ENCODE data around the gene FICD. TPM values are rescaled to one million over a fixed set of nuclear protein-coding genes. Genes with fewer than 3 reads are reported as not detected.
A peak's percentile ranks its signal among the peaks of the same experiment; 100 is the strongest.

The FICD gene
- total and polyA plus RNA-seq, 9 of the 15 experiments (the other 6 are each of a cell fraction or from before 2014, with no cell fraction given) = 0.88 to 4.5 (median 1.9) TPM

DNA sequence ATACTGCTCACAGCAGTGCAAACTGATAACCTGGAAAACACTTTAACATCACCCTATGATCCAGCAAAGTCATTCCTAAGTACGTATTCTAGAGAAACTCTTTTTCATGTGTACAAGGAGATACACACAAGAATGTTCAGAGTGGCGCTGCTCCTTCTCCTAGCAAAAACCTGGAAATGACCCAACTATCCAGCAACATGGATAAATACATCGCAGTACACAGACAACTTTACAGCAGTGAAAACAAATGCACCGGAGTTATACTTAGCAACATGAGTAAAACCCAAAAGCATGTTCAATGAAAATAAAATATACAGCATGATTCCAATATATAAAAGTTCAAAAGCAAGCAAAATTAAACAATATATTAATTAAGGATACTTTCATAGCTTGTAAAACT, 27.2 kb downstream of the FICD start:
- H2AFZ ChIP-seq (ENCODE audit: low read depth, low read length) = no peak overlapping the region
- DNase-seq (ENCODE audit: extremely low read depth in 1 of 4, low spot score in 3 of 4) (no peak), FAIRE-seq (peak; percentile 35), ATAC-seq (no peak)
- BruUV-seq (replicated peaks) = no TSS peak
- no peak overlapping the region for H3K9ac ChIP-seq (ENCODE audit: insufficient read depth in 1 of 2, low read depth in 2 of 2, low read length in 2 of 2)
- intact Hi-C loops (cut with micrococcal nuclease) (no loop called here), in situ Hi-C loops (cut with MboI) (no loop called here)
- peaks cover 61% of the 10 kb centered on the region for H3K79me2 ChIP-seq (ENCODE audit: control insufficient read depth, insufficient read depth, low read length)
- TF ChIP-seq ZNF133 (CRISPR knock-in tag; IDR thresholded peaks at IDR 0.05) (no peak), MYNN (IDR thresholded peaks at IDR 0.05) (no peak), MYNN (CRISPR knock-in tag; IDR thresholded peaks at IDR 0.05) (no peak), POLR3G (IDR thresholded peaks at IDR 0.05; ENCODE audit: extremely low read depth, insufficient read length, insufficient replicate concordance) (no peak), KLF10 (CRISPR knock-in tag; IDR thresholded peaks at IDR 0.05) (no peak), YBX1 (IDR thresholded peaks at IDR 0.05) (no peak), TAF1 (IDR thresholded peaks at IDR 0.05; ENCODE audit: control insufficient read depth, extremely low read depth, insufficient read depth, low read length, severe bottlenecking) (no peak), CBX2 (IDR thresholded peaks at IDR 0.05; ENCODE audit: insufficient read depth, low read length, poor library complexity, severe bottlenecking) (no peak), ZNF134 (CRISPR knock-in tag; conservative IDR thresholded peaks at IDR 0.05) (no peak), FOXP1 (CRISPR knock-in tag; IDR thresholded peaks at IDR 0.05) (no peak), BRF1 (IDR thresholded peaks at IDR 0.05; ENCODE audit: borderline replicate concordance, extremely low read depth, insufficient read length) (no peak), ZNF707 (CRISPR knock-in tag; conservative IDR thresholded peaks at IDR 0.05) (no peak), ASH1L (IDR thresholded peaks at IDR 0.05; ENCODE audit: borderline replicate concordance, low read depth, partially characterized antibody) (no peak), XRCC3 (IDR thresholded peaks at IDR 0.05) (no peak), CBFB (CRISPR knock-in tag; IDR thresholded peaks at IDR 0.05) (no peak), NR3C1 (CRISPR knock-in tag; IDR thresholded peaks at IDR 0.05) (no peak), CC2D1A (IDR thresholded peaks at IDR 0.05) (no peak)
- TF ChIP-seq, protein P1, sequence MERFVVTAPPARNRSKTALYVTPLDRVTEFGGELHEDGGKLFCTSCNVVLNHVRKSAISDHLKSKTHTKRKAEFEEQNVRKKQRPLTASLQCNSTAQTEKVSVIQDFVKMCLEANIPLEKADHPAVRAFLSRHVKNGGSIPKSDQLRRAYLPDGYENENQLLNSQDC (CRISPR knock-in tag; IDR thresholded peaks at IDR 0.05) = no peak
- TF ChIP-seq, protein P2, sequence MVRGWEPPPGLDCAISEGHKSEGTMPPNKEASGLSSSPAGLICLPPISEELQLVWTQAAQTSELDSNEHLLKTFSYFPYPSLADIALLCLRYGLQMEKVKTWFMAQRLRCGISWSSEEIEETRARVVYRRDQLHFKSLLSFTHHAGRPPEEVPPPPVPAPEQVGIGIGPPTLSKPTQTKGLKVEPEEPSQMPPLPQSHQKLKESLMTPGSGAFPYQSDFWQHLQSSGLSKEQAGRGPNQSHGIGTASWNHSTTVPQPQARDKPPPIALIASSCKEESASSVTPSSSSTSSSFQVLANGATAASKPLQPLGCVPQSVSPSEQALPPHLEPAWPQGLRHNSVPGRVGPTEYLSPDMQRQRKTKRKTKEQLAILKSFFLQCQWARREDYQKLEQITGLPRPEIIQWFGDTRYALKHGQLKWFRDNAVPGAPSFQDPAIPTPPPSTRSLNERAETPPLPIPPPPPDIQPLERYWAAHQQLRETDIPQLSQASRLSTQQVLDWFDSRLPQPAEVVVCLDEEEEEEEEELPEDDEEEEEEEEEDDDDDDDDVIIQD (CRISPR knock-in tag; IDR thresholded peaks at IDR 0.05) = no peak
- TF ChIP-seq, protein P3, sequence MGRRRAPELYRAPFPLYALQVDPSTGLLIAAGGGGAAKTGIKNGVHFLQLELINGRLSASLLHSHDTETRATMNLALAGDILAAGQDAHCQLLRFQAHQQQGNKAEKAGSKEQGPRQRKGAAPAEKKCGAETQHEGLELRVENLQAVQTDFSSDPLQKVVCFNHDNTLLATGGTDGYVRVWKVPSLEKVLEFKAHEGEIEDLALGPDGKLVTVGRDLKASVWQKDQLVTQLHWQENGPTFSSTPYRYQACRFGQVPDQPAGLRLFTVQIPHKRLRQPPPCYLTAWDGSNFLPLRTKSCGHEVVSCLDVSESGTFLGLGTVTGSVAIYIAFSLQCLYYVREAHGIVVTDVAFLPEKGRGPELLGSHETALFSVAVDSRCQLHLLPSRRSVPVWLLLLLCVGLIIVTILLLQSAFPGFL (CRISPR knock-in tag; IDR thresholded peaks at IDR 0.05) = no peak
- TF ChIP-seq, protein P4, sequence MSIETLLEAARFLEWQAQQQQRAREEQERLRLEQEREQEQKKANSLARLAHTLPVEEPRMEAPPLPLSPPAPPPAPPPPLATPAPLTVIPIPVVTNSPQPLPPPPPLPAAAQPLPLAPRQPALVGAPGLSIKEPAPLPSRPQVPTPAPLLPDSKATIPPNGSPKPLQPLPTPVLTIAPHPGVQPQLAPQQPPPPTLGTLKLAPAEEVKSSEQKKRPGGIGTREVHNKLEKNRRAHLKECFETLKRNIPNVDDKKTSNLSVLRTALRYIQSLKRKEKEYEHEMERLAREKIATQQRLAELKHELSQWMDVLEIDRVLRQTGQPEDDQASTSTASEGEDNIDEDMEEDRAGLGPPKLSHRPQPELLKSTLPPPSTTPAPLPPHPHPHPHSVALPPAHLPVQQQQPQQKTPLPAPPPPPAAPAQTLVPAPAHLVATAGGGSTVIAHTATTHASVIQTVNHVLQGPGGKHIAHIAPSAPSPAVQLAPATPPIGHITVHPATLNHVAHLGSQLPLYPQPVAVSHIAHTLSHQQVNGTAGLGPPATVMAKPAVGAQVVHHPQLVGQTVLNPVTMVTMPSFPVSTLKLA (conservative IDR thresholded peaks at IDR 0.05) = no peak
- H3K27me3 ChIP-seq (ENCODE audit: control insufficient read depth in 2 of 2, insufficient read depth in 2 of 2, low read length in 2 of 2) = no peaks in the 10 kb centered on the region
- ChIA-PET POLR2A (no interaction called here), CTCF (ENCODE audit: low intra/inter-chr PET ratio) (no interaction called here)
- no peak overlapping the region for H3K27ac ChIP-seq (ENCODE audit: extremely low read depth, low read depth, low read length)
- H3K4me3 ChIP-seq = no peak overlapping the region
- WGBS (ENCODE audit: insufficient coverage, low coverage, missing lambda C conversion rate) = 89% methylated on average over 4 of the region's 4 CpGs
- no peak overlapping the region for H3K4me2 ChIP-seq (ENCODE audit: insufficient read depth, low read length)
- H3K36me3 ChIP-seq (ENCODE audit: control insufficient read depth, insufficient read depth, low read length) = peaks cover 85% of the 10 kb centered on the region
- H3K4me1 ChIP-seq (replicated peaks in 1 of 2; ENCODE audit: control insufficient read depth in 2 of 2, insufficient read depth in 2 of 2, low read length in 2 of 2) = peaks cover 0 to 4% of the 10 kb centered on the region in 2 experiments; a peak in 3 of 5 replicates
- H4K20me1 ChIP-seq (replicated peaks; ENCODE audit: control insufficient read depth, insufficient read depth, low read length) = peaks cover 10% of the 10 kb centered on the region; the same call in 1 of the 2 replicates
- H3K9me3 ChIP-seq (replicated peaks; ENCODE audit: control insufficient read depth, insufficient read depth, low read depth, low read length) = no peaks in the 10 kb centered on the region
- no peaks in the 10 kb centered on the region for H3K9me1 ChIP-seq (ENCODE audit: control insufficient read depth, insufficient read depth, low read length)

Measured in K562 (cell line).